HepG2 (cell line): ENCODE results near the gene FAM43B. TPM values are rescaled to one million over a fixed set of nuclear protein-coding genes. Genes with fewer than 3 reads are reported as not detected.

Experiments used
- CBX2 ChIP-seq, 2 experiments: fragments of 200-600 bp in 1 of 2; sonication (generic); formaldehyde crosslinking in 1 of 2; IDR thresholded peaks; 2 replicates each; pipeline versions ENCODE4 v1.7.0 to v1.8.1; 2018 to 2022; ENCODE audit warnings: low read depth in 2 of 2, low read length in 1 of 2, mild to moderate bottlenecking in 1 of 2, missing genetic modification reagents in 1 of 2
- CEBPB ChIP-seq: IDR thresholded peaks from 2 replicates; pipeline ENCODE4 v1.6.1; 2011; ENCODE audit warnings: low read depth, low read length, improper control_type of control experiment, borderline replicate concordance
- E2F1 ChIP-seq: sonication (generic); formaldehyde crosslinking; IDR thresholded peaks from 2 replicates; pipeline ENCODE4 v1.5.0; 2020; ENCODE audit warnings: missing genetic modification reagents
- FLYWCH1 ChIP-seq: sonication (generic); formaldehyde crosslinking; IDR thresholded peaks from 2 replicates; pipeline ENCODE4 v1.8.1; 2023; ENCODE audit warnings: mild to moderate bottlenecking, missing genetic modification reagents
- HOXA5 ChIP-seq: sonication (generic); formaldehyde crosslinking; IDR thresholded peaks from 2 replicates; pipeline ENCODE4 v1.4.0; 2020; ENCODE audit warnings: missing genetic modification reagents
- KDM5B ChIP-seq: sonication (generic); formaldehyde crosslinking; IDR thresholded peaks from 2 replicates; pipeline ENCODE4 v1.4.0; 2020; ENCODE audit warnings: missing genetic modification reagents, mild to moderate bottlenecking, borderline replicate concordance
- KIAA2018 ChIP-seq: sonication (generic); formaldehyde crosslinking; IDR thresholded peaks from 2 replicates; pipeline ENCODE4 v1.5.0; 2020; ENCODE audit warnings: mild to moderate bottlenecking, missing genetic modification reagents, borderline replicate concordance
- LBX2 ChIP-seq: sonication (generic); formaldehyde crosslinking; IDR thresholded peaks from 2 replicates; pipeline ENCODE4 v1.5.0; 2020; ENCODE audit warnings: missing genetic modification reagents, mild to moderate bottlenecking, borderline replicate concordance
- PREB ChIP-seq: sonication (generic); formaldehyde crosslinking; IDR thresholded peaks from 2 replicates; pipeline ENCODE4 v1.4.0; 2020; ENCODE audit warnings: missing genetic modification reagents
- SOX6 ChIP-seq, 2 experiments: fragments of 450-650 bp in 1 of 2; sonication (generic) in 1 of 2; formaldehyde crosslinking in 1 of 2; IDR thresholded peaks; 2 replicates each; pipeline versions ENCODE4 v1.4.0 to v1.6.1; 2017 to 2020; ENCODE audit warnings: antibody characterized with exemption in 1 of 2, mild to moderate bottlenecking in 1 of 2, missing genetic modification reagents in 1 of 2
- ZNF317 ChIP-seq: sonication (generic); formaldehyde crosslinking; IDR thresholded peaks from 2 replicates; pipeline ENCODE4 v1.5.0; 2020; ENCODE audit warnings: mild to moderate bottlenecking, missing genetic modification reagents
- ZNF446 ChIP-seq: sonication (generic); formaldehyde crosslinking; IDR thresholded peaks from 2 replicates; pipeline ENCODE4 v1.5.0; 2020; ENCODE audit warnings: mild to moderate bottlenecking, missing genetic modification reagents
- ZNF670 ChIP-seq: sonication (generic); formaldehyde crosslinking; IDR thresholded peaks from 2 replicates; pipeline ENCODE4 v1.8.0; 2022; ENCODE audit warnings: mild to moderate bottlenecking, missing genetic modification reagents, borderline replicate concordance
- ZZZ3 ChIP-seq: sonication (generic); formaldehyde crosslinking; IDR thresholded peaks from 2 replicates; pipeline ENCODE4 v1.4.0; 2020; ENCODE audit warnings: missing genetic modification reagents, mild to moderate bottlenecking, borderline replicate concordance
- polyA plus RNA-seq, 8 experiments: library from polyadenylated mRNA; depleted of rRNA in 3 of 8; stranded (reverse) in 7 of 8; unstranded in 1 of 8; fragments of >200 nt; fragmentation: Illumina TruSeq in 4 of 8; extraction: Trizol in 4 of 8; gene quantifications; 2 replicates each; pipeline versions ENCODE4 v1.2.1 to v1.2.3, GENCODE V29; 2011 to 2016; ENCODE audit warnings: low read depth in 4 of 8, missing spikeins in 1 of 8, mixed read lengths in 1 of 8; ENCODE audit not compliant: insufficient read depth in 1 of 8
- total RNA-seq, 5 experiments: library from RNA; depleted of rRNA; stranded (reverse); fragments of >200 nt; fragmentation: Illumina TruSeq; extraction: Trizol; gene quantifications; 2 replicates each; pipeline ENCODE4 v1.2.3, GENCODE V29; 2016; ENCODE audit warnings: low read depth in 1 of 5

FAM43B gene
- total and polyA plus RNA-seq, 2 of the 13 experiments (the other 11 are each of a cell fraction or from before 2014, with no cell fraction given) = 0.63 to 3.7 TPM

GRCh38 chr1:20507564-20508410 lies 44.6 kb upstream of the FAM43B start, which contains the start of gene MUL1 (continued):
- peak; percentile 44; the same call in 1 of the 2 replicates for TF ChIP-seq ZNF317 (CRISPR knock-in tag)
- TF ChIP-seq KDM5B = peak; percentile 90; the same call in 1 of the 2 replicates
- peak; percentile 95; the same call in 1 of the 2 replicates for TF ChIP-seq ZZZ3 (CRISPR knock-in tag)
- no peak for TF ChIP-seq CBX2 (IDR thresholded peaks at IDR 0.05; ENCODE audit: low read depth, low read length)
- peak; percentile 66; the same call in 1 of the 2 replicates for TF ChIP-seq CBX2 (CRISPR knock-in tag; IDR thresholded peaks at IDR 0.05; ENCODE audit: low read depth)
- TF ChIP-seq ZNF446 (CRISPR knock-in tag) = peak; percentile 86; the same call in 1 of the 2 replicates
- peak; percentile 48; the same call in 1 of the 2 replicates for TF ChIP-seq LBX2 (CRISPR knock-in tag)
- TF ChIP-seq E2F1 (CRISPR knock-in tag) = peak; percentile 76
- TF ChIP-seq CEBPB = no peak
- no peak for TF ChIP-seq FLYWCH1 (CRISPR knock-in tag)
- no peak for TF ChIP-seq SOX6 (IDR thresholded peaks at IDR 0.05)
- peak; percentile 57 for TF ChIP-seq SOX6 (CRISPR knock-in tag; IDR thresholded peaks at IDR 0.05)
- TF ChIP-seq PREB (CRISPR knock-in tag) = no peak
- no peak; the same call in none of the 2 replicates for TF ChIP-seq HOXA5 (CRISPR knock-in tag)
- TF ChIP-seq KIAA2018 (CRISPR knock-in tag) = no peak
- TF ChIP-seq ZNF670 (CRISPR knock-in tag) = no peak; the same call in 1 of the 2 replicates
